ENCODE measurements around the gene SLF2.

Gene SLF2

DNA sequence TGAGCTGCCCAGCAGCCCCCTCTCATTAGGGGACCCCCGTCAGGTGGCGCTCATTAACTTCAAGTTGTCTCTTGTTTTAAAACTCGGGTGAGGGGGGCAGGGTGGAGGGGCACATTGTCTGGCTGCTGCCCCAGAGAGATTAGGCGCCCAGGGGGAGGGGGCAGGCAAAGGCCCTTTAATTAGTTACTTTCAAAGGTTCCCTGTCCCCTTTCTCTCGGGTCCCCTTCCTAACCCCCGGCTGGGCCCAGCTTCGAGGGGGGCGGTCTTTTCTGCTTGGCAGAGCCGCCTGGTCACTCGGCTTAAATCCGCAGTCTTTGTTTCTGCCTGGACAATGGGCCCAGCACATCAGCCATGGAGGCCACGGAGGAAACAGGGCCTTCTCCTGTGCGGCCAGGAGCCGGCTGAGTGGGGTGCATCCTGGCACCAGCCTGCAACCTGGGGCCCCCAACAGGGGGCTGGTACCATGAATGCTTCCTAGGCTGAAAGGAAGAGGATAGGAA, 38.9 kb upstream of the SLF2 start:
- DNase-seq (ENCODE audit: low read depth) = no peak
- TF ChIP-seq, protein P1, sequence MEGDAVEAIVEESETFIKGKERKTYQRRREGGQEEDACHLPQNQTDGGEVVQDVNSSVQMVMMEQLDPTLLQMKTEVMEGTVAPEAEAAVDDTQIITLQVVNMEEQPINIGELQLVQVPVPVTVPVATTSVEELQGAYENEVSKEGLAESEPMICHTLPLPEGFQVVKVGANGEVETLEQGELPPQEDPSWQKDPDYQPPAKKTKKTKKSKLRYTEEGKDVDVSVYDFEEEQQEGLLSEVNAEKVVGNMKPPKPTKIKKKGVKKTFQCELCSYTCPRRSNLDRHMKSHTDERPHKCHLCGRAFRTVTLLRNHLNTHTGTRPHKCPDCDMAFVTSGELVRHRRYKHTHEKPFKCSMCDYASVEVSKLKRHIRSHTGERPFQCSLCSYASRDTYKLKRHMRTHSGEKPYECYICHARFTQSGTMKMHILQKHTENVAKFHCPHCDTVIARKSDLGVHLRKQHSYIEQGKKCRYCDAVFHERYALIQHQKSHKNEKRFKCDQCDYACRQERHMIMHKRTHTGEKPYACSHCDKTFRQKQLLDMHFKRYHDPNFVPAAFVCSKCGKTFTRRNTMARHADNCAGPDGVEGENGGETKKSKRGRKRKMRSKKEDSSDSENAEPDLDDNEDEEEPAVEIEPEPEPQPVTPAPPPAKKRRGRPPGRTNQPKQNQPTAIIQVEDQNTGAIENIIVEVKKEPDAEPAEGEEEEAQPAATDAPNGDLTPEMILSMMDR (IDR thresholded peaks at IDR 0.05; ENCODE audit: low read length, missing control alignments) = no peak
- no peak overlapping the region for H3K4me3 ChIP-seq (replicated peaks; ENCODE audit: low read depth, low read length)

DNA sequence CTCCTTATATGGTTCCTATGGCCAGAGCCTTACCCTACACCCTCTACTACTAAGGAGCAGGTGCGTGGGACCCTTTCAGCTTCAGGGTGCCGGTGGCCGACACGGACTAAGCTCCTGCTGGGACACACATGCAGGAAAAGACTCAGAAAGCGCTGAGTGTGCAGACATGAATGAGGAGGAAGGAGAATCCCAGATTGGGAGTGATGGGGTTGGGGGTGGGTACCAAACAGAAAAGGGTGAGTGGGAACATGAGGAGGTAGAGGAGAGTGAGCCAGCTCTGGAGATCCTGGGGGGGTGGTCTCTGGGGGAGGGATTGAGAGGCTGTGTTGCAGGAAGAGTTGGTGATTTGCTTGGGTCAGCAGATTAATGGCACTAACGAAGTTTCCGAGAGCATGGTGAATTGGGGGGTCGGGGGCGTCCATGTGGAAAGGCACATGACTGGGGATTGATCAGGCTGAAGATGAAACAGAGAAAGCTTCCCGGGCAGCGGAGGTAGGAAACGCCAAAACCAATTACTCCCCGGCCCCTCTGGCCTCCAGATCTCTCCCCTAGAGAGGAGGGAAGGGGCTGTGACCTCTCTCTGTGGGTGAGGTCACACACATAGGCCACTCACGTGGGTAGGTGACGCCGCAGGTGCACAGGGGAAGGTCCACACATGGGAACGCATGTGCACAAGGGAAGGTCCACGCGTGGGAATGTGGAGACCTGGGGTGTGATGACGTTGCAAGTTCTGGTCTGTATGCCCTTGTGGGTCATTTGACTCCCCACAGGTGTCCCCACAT, 37.9 kb upstream of the SLF2 start:
- TF ChIP-seq, protein P1 (IDR thresholded peaks at IDR 0.05; ENCODE audit: low read length, missing control alignments) = no peak
- DNase-seq (ENCODE audit: low read depth) = no peak
- H3K4me3 ChIP-seq (replicated peaks; ENCODE audit: low read depth, low read length) = no peak overlapping the region

DNA sequence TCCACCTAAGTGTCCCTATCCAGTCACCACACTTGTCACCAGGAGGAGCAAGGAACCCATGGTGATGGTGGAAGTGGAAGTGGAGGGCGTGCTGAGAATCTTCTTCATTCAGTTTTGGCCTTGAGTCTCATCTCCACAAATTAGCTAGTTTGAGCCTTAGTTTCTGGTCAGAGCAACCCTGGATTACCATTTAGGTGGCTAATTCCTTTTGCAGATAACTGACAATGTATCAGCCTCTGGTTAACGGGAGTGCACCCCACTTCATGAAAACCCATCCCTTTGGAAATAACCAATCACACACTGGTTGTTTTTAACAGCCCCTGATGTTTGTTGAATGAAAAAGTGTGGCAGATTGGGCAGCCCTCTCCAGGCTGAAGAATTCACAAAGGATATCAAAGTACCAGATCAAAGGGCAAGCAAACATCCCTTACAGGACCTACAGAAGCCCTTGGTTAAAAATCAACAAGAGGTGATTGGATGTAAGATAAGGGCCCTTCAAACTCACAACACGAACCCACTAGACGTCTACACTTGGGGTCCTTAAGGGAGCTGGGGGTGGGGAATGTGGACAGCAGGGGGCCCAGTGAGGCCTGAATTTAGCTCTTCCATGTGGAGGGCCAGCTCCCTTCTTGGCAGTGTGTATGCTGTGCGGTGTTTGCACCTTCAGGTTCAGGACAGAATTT, 37.1 kb upstream of the SLF2 start:
- no peak overlapping the region for H3K4me3 ChIP-seq (replicated peaks; ENCODE audit: low read depth, low read length)
- no peak for DNase-seq (ENCODE audit: low read depth)
- TF ChIP-seq, protein P1 (IDR thresholded peaks at IDR 0.05; ENCODE audit: low read length, missing control alignments) = no peak

DNA sequence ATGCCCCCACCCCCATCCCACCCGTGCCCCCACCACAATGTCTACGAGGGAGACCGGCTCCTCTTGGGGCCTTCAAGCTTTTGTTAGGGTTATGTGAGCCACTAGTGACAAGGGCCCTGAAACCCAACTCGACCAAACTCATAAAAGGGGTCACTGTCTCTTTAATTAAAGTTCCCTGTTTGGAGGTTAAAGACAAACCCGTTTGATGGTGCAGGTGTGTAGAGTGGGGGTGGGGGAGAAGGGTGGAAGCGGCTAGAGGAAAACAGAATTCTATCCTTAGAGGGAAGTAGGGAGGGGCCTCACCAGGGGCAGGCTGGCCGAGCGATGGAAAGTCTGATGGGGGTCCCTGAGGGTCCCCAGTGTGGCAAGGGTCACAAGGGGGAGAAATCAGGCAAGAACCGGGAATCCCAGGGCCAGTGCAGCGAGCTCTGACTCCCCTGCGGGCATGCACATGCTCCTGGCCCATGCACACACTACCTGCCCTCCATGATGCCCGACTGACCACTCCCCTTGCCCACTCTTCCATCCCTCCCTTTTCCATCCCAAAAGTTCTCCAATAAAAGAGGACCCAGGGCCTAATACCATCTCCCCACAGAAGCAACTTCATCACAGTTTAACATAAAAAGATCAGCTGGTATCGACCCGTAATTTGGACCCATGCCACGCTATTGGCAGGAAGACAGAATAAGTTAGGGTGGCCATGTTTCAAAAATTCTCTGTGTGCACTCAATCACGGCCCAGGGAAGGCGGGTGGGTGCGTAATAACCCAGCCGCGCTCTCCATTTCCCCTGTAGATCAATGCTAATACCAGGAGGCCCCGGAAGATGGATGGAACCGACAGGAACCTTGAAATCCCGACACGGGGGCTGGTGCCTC, 35.9 kb upstream of the SLF2 start:
- H3K4me3 ChIP-seq (replicated peaks; ENCODE audit: low read depth, low read length) = no peak overlapping the region
- TF ChIP-seq, protein P1 (IDR thresholded peaks at IDR 0.05; ENCODE audit: low read length, missing control alignments) = no peak
- DNase-seq (ENCODE audit: low read depth) = no peak

DNA sequence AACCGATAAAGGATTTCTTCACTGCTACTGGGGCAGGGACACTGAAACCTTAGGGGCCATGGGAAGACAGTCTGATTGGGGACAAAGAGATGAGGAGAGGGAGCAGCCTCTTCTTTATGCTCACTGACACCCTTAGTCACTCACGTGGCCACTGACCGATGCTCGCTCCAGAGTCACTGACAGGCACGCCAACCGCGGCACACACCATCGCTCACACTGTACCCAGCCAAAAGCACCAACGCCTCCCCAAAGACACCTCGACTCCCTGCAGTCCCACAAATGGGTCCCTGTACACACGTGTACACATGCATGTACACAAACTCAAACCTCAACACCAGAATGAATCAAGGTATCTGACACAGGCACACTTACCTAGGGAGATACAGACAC, 35.3 kb upstream of the SLF2 start:
- no peak for DNase-seq (ENCODE audit: low read depth)
- no peak overlapping the region for H3K4me3 ChIP-seq (replicated peaks; ENCODE audit: low read depth, low read length)
- TF ChIP-seq, protein P1 (IDR thresholded peaks at IDR 0.05; ENCODE audit: low read length, missing control alignments) = no peak

DNA sequence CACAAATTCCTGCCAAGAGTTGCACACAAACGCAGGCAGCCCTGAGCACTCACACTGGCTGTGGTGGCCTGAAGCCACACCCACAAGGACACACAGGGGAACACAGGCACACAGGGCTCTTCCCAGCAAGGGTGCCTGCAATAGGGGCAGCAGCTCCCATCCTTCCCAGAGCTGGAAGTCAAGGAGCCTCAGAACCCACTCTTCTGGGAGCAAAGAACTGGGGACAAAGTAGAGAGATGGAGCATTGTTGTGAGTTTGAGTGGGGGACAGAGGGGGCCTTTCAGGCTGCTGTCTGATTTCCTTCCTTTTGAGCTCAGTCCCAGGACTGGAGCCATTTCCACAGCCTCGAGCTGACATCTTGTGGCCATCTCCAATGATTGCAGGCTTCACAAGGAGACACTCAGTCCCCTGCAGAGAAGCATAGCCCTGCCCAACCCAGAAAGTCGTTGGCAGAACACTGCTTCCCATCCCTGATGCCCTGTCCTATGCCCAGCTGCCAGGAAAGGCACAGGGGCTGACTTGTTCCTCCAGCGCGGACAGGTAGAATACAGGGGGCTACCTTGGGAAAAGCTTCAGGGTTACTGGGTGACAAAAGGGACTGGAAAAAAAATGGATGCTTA, 34.4 kb upstream of the SLF2 start:
- H3K4me3 ChIP-seq (replicated peaks; ENCODE audit: low read depth, low read length) = no peak overlapping the region
- peak; percentile 83 for DNase-seq (ENCODE audit: low read depth)
- TF ChIP-seq, protein P1 (IDR thresholded peaks at IDR 0.05; ENCODE audit: low read length, missing control alignments) = peak; percentile 83

All from fibroblast of pulmonary artery (primary cell).